SK-N-SH treated with all-trans-retinoic acid at 6 μM for 48 hours (cell line): ENCODE data around the gene FOXJ3.

Experiments
- ATAC-seq: fragments of 200-7000 bp; cut with Tn5 transposase; 3 replicates; pipeline ENCODE4 v1.9.1; 2020; ENCODE audit warnings: mild to moderate bottlenecking, moderate library complexity
- BACH2 ChIP-seq: fragments of 250-450 bp; sonication (Bioruptor Pico); IDR thresholded peaks from 2 replicates; pipeline ENCODE4 v1.9.0; 2021; ENCODE audit warnings: mild to moderate bottlenecking, borderline replicate concordance
- CSDC2 ChIP-seq: fragments of 250-450 bp; sonication (Bioruptor Pico); IDR thresholded peaks from 2 replicates; pipeline ENCODE4 v1.5.0; 2020; ENCODE audit warnings: mild to moderate bottlenecking, moderate library complexity
- ESRRG ChIP-seq: fragments of 250-450 bp; sonication (Bioruptor Pico); IDR thresholded peaks from 2 replicates; pipeline ENCODE4 v1.6.1; 2021; ENCODE audit warnings: mild to moderate bottlenecking
- GLIS3 ChIP-seq: fragments of 250-450 bp; sonication (Bioruptor Pico); IDR thresholded peaks from 2 replicates; pipeline ENCODE4 v1.5.0; 2020; ENCODE audit warnings: mild to moderate bottlenecking, moderate library complexity
- ISL1 ChIP-seq: fragments of 250-450 bp; sonication (Bioruptor Pico); IDR thresholded peaks from 2 replicates; pipeline ENCODE4 v2.1.2; 2022; ENCODE audit warnings: mild to moderate bottlenecking, moderate library complexity
- OSR1 ChIP-seq: fragments of 250-450 bp; sonication (Bioruptor Pico); IDR thresholded peaks from 2 replicates; pipeline ENCODE4 v1.8.0; 2022; ENCODE audit warnings: moderate library complexity, mild to moderate bottlenecking, inconsistent platforms
- PPARA ChIP-seq: fragments of 250-450 bp; sonication (Bioruptor Pico); IDR thresholded peaks from 2 replicates; pipeline ENCODE4 v1.5.0; 2020; ENCODE audit warnings: mild to moderate bottlenecking, borderline replicate concordance
- RARB ChIP-seq: fragments of 250-450 bp; sonication (Bioruptor Pico); IDR thresholded peaks from 2 replicates; pipeline ENCODE4 v1.8.0; 2021; ENCODE audit warnings: mild to moderate bottlenecking, moderate library complexity
- SNAI2 ChIP-seq: fragments of 250-450 bp; sonication (Bioruptor Pico); IDR thresholded peaks from 2 replicates; pipeline ENCODE4 v1.5.0; 2020; ENCODE audit warnings: mild to moderate bottlenecking, moderate library complexity
- TCF4 ChIP-seq: fragments of 250-450 bp; sonication (Bioruptor Pico); IDR thresholded peaks from 2 replicates; pipeline ENCODE4 v1.8.0; 2021; ENCODE audit warnings: mild to moderate bottlenecking, moderate library complexity, borderline replicate concordance
- ZC3H10 ChIP-seq: fragments of 250-450 bp; sonication (Bioruptor Pico); IDR thresholded peaks from 2 replicates; pipeline ENCODE4 v1.5.1; 2021; ENCODE audit warnings: mild to moderate bottlenecking, moderate library complexity
- ZFP30 ChIP-seq: fragments of 450-650 bp; formaldehyde crosslinking; IDR thresholded peaks from 2 replicates; pipeline ENCODE4 v1.5.0; 2022; ENCODE audit warnings: mild to moderate bottlenecking, moderate library complexity
- ZNF70 ChIP-seq: fragments of 450-650 bp; formaldehyde crosslinking; IDR thresholded peaks from 2 replicates; pipeline ENCODE4 v1.5.0; 2020; ENCODE audit warnings: mild to moderate bottlenecking, moderate library complexity
- ZNF8 ChIP-seq: fragments of 450-650 bp; formaldehyde crosslinking; IDR thresholded peaks from 2 replicates; pipeline ENCODE4 v1.5.0; 2020; ENCODE audit warnings: mild to moderate bottlenecking, moderate library complexity
- TF ChIP-seq, protein P1 (sequence below): fragments of 250-450 bp; sonication (Bioruptor Pico); IDR thresholded peaks from 2 replicates; pipeline ENCODE4 v1.8.0; 2020; ENCODE audit warnings: mild to moderate bottlenecking, moderate library complexity, borderline replicate concordance
- TF ChIP-seq, protein P2 (sequence below): fragments of 250-450 bp; sonication (Bioruptor Pico); IDR thresholded peaks from 2 replicates; pipeline ENCODE4 v1.5.0; 2020; ENCODE audit warnings: mild to moderate bottlenecking, moderate library complexity
- TF ChIP-seq, protein P3 (sequence below): fragments of 250-450 bp; sonication (Bioruptor Pico); IDR thresholded peaks from 2 replicates; pipeline ENCODE4 v1.5.1; 2020; ENCODE audit warnings: low read depth, mild to moderate bottlenecking, moderate library complexity
- TF ChIP-seq, protein P4 (sequence below): fragments of 250-450 bp; sonication (Bioruptor Pico); IDR thresholded peaks from 2 replicates; pipeline ENCODE4 v1.8.0; 2021; ENCODE audit warnings: low read depth, mild to moderate bottlenecking, moderate library complexity, borderline replicate concordance
- TF ChIP-seq, protein P5 (sequence below): fragments of 250-450 bp; sonication (Bioruptor Pico); IDR thresholded peaks from 2 replicates; pipeline ENCODE4 v1.5.1; 2021; ENCODE audit warnings: mild to moderate bottlenecking, moderate library complexity

The FOXJ3 gene

DNA sequence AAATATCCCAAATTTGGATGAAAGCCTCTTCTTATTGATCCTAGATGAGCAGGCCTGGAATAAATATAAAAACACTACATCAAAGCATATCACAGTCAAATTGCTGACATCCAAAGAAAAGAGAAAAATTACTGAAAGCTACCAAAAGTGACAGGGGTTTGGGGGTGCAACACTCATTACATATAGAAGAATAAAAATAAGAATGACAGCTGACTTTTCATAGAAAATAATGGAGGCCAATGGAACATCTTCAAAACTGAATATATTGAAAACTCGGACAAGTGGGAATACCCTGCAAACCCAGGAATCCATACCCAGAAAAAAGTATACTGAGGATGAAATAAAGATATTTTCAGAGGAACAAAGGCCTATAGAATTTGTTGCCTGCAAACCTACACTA lies 84.0 kb downstream of the FOXJ3 start (continued):
- TF ChIP-seq GLIS3 (CRISPR knock-in tag), result no peak
- TF ChIP-seq, protein P1, sequence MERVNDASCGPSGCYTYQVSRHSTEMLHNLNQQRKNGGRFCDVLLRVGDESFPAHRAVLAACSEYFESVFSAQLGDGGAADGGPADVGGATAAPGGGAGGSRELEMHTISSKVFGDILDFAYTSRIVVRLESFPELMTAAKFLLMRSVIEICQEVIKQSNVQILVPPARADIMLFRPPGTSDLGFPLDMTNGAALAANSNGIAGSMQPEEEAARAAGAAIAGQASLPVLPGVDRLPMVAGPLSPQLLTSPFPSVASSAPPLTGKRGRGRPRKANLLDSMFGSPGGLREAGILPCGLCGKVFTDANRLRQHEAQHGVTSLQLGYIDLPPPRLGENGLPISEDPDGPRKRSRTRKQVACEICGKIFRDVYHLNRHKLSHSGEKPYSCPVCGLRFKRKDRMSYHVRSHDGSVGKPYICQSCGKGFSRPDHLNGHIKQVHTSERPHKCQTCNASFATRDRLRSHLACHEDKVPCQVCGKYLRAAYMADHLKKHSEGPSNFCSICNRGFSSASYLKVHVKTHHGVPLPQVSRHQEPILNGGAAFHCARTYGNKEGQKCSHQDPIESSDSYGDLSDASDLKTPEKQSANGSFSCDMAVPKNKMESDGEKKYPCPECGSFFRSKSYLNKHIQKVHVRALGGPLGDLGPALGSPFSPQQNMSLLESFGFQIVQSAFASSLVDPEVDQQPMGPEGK (CRISPR knock-in tag), result no peak

DNA sequence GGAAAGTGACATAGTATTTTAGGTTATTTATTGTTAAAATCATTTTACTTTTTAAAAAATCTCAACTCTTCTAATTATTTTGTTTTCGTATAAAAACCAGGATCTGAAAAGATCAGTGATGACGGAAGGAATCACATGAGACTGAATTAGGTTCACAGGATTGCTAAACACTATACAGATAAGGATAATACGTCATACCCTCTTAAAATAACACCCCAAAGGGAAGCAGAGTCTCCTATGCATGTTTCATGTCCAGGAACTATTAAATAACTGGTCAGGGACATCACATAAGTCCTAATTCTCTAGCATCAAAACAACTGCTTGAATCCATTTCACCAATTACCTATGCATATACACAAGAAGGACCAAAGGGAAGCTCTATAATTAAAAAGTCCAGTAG lies 84.9 kb downstream of the FOXJ3 start:
- TF ChIP-seq, protein P2, sequence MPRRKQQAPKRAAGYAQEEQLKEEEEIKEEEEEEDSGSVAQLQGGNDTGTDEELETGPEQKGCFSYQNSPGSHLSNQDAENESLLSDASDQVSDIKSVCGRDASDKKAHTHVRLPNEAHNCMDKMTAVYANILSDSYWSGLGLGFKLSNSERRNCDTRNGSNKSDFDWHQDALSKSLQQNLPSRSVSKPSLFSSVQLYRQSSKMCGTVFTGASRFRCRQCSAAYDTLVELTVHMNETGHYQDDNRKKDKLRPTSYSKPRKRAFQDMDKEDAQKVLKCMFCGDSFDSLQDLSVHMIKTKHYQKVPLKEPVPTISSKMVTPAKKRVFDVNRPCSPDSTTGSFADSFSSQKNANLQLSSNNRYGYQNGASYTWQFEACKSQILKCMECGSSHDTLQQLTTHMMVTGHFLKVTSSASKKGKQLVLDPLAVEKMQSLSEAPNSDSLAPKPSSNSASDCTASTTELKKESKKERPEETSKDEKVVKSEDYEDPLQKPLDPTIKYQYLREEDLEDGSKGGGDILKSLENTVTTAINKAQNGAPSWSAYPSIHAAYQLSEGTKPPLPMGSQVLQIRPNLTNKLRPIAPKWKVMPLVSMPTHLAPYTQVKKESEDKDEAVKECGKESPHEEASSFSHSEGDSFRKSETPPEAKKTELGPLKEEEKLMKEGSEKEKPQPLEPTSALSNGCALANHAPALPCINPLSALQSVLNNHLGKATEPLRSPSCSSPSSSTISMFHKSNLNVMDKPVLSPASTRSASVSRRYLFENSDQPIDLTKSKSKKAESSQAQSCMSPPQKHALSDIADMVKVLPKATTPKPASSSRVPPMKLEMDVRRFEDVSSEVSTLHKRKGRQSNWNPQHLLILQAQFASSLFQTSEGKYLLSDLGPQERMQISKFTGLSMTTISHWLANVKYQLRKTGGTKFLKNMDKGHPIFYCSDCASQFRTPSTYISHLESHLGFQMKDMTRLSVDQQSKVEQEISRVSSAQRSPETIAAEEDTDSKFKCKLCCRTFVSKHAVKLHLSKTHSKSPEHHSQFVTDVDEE, result no peak
- no peak for TF ChIP-seq ESRRG
- no peak for TF ChIP-seq ZC3H10
- TF ChIP-seq, protein P1 (CRISPR knock-in tag), result no peak
- no peak for TF ChIP-seq CSDC2
- TF ChIP-seq OSR1 (CRISPR knock-in tag), result no peak
- TF ChIP-seq ZNF70 (CRISPR knock-in tag), result no peak
- no peak for TF ChIP-seq PPARA (CRISPR knock-in tag)
- no peak for TF ChIP-seq ISL1 (CRISPR knock-in tag)
- TF ChIP-seq ZFP30 (CRISPR knock-in tag), result no peak
- no peak for TF ChIP-seq ZNF8 (CRISPR knock-in tag)
- TF ChIP-seq, protein P3, sequence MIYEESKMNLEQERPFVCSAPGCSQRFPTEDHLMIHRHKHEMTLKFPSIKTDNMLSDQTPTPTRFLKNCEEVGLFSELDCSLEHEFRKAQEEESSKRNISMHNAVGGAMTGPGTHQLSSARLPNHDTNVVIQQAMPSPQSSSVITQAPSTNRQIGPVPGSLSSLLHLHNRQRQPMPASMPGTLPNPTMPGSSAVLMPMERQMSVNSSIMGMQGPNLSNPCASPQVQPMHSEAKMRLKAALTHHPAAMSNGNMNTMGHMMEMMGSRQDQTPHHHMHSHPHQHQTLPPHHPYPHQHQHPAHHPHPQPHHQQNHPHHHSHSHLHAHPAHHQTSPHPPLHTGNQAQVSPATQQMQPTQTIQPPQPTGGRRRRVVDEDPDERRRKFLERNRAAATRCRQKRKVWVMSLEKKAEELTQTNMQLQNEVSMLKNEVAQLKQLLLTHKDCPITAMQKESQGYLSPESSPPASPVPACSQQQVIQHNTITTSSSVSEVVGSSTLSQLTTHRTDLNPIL (CRISPR knock-in tag), result no peak
- no peak for TF ChIP-seq GLIS3 (CRISPR knock-in tag)
- TF ChIP-seq, protein P4, sequence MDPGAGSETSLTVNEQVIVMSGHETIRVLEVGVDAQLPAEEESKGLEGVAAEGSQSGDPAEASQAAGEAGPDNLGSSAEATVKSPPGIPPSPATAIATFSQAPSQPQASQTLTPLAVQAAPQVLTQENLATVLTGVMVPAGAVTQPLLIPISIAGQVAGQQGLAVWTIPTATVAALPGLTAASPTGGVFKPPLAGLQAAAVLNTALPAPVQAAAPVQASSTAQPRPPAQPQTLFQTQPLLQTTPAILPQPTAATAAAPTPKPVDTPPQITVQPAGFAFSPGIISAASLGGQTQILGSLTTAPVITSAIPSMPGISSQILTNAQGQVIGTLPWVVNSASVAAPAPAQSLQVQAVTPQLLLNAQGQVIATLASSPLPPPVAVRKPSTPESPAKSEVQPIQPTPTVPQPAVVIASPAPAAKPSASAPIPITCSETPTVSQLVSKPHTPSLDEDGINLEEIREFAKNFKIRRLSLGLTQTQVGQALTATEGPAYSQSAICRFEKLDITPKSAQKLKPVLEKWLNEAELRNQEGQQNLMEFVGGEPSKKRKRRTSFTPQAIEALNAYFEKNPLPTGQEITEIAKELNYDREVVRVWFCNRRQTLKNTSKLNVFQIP (CRISPR knock-in tag), result no peak
- TF ChIP-seq RARB (CRISPR knock-in tag), result no peak
- TF ChIP-seq SNAI2, result no peak
- TF ChIP-seq BACH2 (CRISPR knock-in tag), result no peak
- TF ChIP-seq, protein P5, sequence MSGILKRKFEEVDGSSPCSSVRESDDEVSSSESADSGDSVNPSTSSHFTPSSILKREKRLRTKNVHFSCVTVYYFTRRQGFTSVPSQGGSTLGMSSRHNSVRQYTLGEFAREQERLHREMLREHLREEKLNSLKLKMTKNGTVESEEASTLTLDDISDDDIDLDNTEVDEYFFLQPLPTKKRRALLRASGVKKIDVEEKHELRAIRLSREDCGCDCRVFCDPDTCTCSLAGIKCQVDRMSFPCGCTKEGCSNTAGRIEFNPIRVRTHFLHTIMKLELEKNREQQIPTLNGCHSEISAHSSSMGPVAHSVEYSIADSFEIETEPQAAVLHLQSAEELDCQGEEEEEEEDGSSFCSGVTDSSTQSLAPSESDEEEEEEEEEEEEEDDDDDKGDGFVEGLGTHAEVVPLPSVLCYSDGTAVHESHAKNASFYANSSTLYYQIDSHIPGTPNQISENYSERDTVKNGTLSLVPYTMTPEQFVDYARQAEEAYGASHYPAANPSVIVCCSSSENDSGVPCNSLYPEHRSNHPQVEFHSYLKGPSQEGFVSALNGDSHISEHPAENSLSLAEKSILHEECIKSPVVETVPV (CRISPR knock-in tag), result no peak
- no peak for TF ChIP-seq TCF4
- no peak for ATAC-seq

DNA sequence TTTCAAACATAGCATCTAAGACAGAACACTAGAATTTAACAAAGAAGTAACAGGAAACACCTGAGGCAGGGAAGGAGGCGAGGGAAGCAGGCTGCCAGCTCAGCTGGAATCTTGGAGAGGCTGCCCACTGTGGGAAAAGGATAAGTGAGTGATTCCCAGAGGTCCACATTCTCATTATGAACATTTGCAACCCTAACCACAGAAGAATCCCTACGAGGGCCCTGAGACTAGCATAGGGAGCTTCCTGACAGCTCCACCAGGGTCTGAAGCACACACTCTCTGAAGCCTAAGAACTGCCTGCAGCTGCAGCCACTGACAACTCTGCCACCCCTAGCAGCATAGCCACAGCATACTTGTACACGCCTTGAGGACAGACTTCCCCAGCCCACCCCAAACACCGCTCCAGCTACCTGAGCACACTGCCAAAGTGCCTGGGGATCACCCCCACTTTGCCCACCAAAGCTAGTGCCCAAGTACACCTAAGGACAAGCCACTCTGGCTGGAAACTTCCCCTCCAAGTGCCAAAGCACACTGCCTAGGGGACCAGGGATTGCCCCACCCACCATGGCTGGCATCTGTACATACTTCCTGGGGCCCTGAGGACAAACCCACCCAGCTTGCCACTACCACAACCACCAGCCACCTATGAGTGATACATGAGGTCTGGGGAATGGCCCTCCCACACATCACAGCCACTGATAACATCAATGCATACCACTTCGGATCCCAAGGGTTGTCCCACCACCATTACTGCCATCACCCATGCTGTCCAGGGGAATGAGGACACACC lies 93.9 kb downstream of the FOXJ3 start:
- ATAC-seq, result no peak
- TF ChIP-seq PPARA (CRISPR knock-in tag) (no peak), BACH2 (CRISPR knock-in tag) (no peak), ESRRG (no peak), ZNF70 (CRISPR knock-in tag) (no peak), RARB (CRISPR knock-in tag) (no peak)
- TF ChIP-seq, protein P2, result no peak
- TF ChIP-seq, protein P4 (CRISPR knock-in tag), result no peak
